GM21447 (cell line): ENCODE measurements around the gene XYLT1.

Experiments
- ATAC-seq: cut with Tn5 transposase; IDR thresholded peaks from one replicate; pipeline ENCODE4 v1.9.1; 2021; ENCODE audit not compliant: unreplicated experiment

The XYLT1 gene

DNA sequence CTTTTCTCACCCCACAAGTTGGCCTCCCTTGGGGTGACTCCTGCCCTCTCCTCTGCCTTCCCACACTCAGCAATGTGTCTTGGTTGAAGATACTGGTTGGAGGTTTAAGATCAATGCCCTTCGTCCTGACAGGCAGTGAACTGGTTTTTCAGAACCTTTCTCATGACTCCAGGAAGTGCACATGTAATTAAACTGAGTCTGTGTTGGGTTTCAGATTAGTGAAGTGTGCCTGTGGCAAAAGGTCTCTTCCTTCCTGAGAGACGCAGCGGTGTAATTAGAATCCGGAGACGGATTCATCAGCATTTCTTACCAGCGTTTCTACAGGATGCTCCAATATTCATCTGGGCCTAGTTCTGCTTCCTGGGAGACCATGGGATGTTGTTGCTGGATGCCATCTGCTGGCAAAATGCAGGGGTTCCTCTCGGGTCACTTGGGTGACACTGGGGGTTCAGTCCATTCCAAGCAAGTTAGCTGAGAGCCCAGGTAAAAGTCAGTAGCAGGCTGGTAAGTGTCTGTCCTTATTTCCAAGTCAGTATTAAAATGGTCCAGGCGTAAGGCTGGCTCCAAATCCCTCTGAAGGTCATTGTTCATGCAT, 233.3 kb downstream of the XYLT1 start:
- no peak for ATAC-seq

DNA sequence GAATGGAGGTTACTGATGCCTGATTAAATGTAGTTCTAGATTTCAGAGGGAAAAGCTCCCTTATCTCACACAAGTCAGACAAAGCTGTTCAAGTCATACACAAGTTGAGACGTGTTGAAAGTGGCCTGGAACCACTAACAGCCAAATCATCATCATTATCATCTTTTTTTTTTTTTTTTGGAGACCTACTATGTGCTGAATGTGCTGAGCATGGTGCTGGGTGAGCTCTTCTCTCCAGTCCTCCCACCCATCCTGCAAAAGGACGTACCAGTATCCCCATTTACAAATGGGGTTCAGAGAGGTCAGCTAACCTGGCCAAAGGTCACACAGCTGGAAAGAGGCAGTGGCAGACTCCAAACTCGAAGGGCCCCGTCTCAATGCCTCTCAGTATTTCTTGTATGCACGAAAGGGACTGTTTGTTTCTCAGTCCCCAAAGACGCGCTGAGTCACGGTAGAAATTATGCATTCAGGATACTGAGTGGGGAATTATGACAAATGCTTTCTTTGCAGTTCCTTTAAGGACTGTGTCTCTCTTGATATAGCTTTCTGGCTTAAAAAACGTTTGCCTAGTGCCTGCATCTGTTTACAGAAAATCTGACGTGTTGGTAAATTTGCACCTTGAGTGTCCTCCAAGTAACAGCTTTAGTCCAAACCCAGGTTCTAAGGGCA, 235.5 kb downstream of the XYLT1 start:
- ATAC-seq, result no peak

DNA sequence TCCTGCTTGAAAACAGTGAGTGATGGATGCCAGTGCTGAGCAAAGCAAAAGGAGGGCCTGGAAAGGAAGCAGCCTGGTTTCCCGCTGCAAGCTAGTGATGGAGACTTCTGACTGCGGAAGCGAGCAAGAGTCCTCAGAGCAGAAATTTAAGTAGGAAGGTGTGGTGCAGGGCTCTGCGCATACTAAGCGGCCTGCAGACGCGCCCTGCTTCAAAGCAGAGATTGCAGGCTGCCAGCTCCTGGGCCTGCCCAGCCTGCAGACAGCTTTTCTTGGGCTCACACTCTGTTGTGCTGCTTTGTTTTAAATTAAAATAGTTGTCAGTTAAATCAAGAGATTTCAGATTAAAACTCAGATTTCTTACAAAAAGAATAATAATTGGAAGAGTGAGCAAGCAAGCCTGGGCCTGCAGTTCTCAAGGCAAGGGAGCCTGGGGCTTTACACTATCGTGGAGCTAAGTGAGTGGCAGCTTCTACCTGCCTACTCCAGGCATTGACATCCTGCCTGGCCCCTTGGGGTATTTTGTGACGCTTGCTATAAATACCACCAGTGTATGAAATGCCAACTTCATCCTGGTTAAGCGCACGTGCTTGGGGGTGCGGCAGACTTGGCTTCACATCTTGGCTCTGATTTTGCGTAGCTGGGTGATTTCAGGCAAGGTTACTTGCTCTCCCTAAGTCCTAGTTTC, 237.3 kb downstream of the XYLT1 start:
- no peak for ATAC-seq

DNA sequence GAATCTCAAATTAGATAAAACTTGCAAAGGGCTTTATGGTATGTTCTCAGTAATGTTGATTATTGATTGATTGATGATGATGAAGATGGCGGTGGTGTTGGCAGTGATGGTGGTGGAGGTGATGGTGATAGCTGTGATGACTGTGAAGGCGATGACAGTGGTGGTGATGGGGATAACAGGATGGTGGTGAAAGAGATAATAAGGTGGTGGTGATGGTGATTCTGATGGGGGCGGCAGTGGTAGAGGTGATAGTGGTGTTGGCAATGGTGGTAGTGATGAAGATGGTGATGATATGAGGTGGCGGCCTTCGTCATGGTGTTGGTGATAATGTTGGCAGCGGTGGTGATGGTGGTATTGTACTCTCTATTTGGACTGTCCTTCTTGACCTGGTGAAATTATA, 238.3 kb downstream of the XYLT1 start:
- ATAC-seq, result no peak

DNA sequence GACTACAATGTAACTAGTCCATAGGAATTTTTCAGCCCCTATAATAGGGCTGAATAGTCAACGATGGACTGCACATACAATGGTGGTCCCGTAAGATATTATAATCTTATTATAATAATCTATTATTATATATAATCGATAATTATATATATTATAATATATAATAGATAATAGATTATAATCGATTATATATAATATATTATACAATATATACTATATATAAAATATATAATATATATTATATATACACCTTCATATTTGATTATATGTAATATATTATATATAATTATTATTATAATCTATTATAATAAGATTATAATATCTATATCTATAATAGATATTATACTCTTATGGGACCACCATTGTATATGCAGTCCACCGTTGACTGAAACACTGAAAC, 238.8 kb downstream of the XYLT1 start:
- no peak for ATAC-seq

DNA sequence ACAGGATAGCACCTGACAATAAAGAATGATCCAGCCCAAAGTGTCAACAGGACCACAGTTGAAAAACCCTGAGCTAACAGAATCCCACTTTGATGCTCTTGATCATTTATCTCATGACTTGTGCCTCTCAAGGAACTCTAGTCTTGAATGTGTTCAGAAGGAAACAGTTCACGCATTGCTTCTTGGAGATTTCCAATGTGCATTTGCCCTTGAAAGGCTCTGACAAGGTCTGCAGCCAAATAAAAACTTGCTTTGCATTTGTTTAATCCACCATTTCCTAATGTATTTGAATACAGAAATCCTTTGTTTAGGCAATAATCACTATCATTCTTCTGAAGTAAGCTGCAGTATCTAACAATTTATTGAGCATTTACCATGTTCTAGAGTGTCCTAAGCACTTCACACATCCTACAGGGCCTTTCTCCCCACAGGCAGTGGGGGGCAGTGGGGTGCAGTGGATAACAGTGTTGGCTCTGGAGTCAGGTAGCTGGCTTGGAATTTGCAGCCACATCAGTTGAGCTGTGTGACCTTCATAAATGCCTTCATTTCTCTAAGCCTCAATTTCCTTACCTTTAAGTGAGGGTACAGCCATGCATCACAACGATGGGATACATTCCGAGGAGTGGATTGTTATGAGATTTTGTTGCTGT, 239.7 kb downstream of the XYLT1 start:
- ATAC-seq, result no peak

DNA sequence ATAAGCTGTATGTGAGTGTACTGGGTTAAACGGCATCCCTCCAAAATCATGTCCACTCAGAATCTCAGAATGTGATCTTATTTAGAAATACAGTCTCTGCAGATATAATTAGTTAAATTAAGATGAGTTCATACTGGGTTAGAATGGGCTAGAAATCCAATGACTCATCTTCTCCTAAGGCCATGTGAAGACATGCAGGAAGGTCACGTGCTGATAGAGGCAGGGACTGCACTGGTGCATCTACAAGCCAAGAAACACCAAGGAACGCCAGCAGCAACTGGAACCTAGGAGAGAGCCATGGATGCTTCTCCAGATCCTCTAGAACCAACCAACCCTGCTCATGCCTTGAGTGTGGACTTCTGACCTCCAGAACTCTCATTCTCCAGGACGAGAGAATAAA, 241.0 kb downstream of the XYLT1 start:
- ATAC-seq, result no peak

DNA sequence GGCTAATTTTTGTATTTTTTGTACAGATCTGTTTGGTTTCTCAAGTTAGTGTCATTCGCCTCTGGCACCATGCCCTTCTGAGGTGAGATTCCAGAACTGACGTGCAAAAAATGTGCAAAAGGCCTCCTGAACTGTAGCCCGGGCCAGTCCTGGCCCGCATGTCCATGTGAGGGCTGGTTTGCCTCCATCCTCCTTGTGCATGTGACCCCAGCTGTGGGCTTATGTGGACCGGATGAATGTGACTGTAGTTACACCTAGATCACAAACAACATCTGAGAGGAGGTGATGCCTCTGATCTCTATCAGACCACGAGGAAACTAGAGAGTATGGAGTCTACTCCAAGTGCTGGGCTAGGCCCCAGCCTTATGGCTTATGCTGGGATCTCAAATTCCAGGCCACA, 241.6 kb downstream of the XYLT1 start:
- ATAC-seq, result no peak

DNA sequence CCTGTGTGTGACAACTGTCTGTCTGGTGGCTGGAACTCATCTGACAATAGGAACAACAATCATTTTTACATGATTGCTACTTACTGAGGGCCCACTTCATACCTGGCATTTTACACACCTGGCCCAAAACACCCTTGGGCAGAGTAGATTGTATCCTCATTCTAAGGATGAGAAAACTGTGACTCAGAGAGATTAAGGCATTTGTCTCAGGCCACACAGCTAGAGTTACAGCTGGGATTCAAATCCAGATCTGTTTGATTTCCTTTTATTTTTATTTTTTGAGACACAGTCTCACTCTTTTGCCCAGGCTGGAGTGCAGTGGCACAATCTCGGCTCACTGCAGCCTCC, 242.1 kb downstream of the XYLT1 start:
- ATAC-seq, result no peak

DNA sequence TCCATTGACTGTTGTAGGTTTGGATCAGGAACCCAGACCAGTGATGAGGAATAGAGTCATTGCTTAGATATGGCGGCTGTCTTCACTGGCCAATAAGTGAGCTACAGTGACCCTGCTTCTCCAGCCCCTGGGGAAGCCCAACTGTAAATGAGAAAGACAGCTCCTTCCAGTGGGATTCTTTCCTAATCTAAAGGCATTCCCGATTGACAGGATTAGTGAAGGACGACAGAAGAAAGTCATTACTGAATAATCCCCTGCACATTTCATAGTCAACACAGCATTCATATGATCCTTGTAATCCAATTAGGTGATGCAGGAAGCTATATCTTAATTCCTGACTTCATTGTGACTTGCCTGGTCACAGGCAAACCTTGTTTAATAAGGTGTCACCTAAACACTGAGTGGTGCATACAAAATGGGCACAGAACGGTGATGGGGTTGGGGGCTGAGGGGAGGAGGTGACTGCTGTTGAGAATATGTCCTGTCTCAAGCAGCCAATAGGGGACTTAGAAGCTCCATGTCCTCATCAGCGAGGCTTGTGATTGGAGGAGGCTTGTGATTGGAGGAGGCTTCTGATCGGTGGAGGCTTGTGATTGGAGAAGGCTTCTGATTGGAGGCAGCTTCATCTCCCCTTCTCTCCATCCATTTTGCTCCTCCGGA, 242.6 kb downstream of the XYLT1 start:
- ATAC-seq, result no peak

DNA sequence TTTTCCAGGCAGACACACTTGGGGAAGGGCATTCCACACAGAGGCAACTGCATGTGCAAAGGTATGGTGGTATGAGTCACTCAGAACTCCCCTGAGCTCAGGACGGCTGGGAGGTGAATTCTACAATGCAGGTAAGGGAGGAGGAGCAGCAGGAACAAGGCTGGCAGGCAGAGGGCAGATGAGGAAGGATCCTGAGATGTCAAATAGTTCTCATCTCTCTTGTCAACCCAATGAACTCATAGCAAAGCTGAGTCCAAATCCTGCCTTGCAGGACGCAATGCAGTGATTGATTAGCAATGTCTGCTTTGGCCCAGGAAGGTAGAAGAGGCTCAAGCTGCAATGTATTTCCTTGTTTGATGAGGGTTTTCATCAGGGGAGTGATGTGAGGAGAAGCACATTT, 243.5 kb downstream of the XYLT1 start:
- no peak for ATAC-seq

DNA sequence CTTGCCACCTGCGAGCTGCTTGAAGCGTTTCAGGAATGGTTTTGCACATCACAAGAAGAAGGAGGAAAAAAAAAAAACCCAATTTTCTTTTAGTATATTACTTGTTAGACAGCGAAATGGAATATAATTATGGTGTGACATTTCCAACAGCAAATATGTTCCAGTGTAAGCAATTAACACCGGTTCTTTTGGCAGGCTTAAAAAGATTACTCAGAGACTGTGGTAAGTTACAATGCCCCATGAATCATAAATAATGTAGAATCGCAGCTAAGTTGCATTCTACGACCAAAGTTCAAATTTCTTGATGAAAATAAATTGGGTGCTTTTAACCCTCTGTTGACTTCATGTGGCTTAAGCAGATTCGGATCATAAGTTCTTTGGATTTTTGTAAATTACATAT, 245.2 kb downstream of the XYLT1 start:
- no peak for ATAC-seq

DNA sequence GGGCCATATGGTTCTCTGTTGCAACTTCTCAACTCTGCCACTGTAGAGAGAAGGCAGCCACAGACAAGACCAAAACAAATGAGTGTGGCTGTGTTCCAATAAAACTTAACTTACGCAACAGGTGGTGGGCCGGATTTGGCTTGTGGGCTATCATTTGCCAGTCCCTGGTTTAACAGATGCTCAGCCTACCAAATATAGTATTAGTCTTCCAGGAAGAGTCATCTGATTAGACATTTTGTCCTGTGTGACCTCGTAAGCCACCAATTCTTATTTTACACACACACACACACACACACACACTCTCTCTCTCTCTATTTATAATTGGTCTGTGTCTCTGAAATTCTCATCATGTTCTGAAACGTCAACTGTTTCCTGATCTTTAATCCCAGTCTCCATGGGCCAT, 245.9 kb downstream of the XYLT1 start:
- ATAC-seq, result no peak

DNA sequence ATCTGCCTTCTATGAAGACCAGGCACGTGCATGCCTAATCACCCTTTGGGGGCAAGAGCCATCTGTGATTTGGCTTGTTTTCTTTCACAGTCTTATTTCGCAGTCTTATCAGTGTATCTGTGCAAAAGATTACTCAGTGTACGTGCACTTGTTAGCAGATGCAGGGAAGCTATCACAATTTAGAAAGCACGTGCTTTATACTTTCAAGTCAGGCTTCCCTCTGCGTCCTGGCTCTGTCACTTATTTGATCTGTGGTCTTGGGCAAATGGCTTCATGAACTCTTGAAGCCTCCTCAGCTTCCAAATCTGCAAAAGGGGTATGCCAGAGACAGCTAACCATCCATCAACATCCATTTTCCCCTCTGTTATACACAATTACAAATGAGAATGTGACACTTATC, 246.4 kb downstream of the XYLT1 start:
- no peak for ATAC-seq

DNA sequence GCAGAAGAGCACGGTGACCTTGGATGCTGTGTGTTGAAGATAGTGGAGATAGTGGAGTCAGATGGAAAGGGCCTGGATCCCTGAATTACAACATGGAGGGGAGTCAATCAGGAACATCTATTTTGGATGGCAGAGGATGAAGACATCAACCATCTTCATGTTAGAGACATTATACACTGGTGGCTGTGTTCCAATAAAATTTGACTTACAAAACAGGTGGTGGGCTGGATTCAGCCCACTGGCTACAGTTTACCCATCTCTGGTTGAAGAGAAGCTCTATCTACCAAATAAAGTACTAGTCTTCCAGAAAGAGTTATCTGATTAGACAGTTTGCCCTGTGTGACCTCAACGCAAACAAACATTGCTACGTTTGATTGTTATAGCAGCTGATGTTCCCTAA, 247.2 kb downstream of the XYLT1 start:
- ATAC-seq, result no peak

DNA sequence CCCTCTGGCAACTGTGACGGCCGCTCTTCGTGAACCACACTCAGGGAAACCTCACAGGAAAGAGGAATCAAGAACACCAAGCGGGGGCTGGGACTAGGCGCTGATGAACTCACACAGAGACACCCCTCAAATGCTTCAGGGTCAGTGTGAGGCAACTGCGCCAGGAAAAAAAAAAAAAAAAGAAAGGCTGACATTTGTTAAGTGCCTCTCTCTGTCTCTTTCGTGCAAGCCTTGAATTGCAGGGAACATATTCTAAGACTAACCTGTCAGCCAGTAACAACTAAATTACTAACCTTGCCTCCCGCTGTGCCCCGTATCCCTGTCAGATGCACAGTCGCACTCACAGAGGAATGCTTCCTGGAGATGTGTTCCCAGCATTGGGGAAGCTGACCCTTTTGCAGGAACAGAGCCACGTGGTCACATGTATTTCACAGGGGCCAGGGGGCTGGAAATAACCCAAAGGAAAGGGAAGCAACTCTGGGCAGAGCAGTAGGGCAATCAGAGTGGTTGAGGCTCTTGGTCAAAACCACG, 247.8 kb downstream of the XYLT1 start:
- no peak for ATAC-seq

DNA sequence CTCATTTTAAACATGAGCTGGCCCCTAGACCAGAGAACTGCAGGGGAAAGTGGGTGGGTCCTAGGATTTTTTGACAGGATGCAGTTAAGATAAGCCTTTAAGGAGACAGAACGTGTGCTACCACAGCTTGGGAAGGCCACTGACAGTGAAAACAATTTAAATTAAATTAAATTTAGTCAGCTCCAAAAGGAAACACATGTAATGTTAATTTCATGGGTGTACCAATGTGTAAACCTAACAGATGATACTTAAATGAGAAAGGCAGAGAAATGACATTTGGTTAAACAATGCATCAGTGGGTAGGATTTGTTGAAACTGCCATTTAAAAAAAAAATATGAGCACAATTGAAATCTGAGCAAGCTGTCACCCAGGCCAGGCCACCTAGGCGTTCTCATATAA, 250.8 kb downstream of the XYLT1 start:
- no peak for ATAC-seq

DNA sequence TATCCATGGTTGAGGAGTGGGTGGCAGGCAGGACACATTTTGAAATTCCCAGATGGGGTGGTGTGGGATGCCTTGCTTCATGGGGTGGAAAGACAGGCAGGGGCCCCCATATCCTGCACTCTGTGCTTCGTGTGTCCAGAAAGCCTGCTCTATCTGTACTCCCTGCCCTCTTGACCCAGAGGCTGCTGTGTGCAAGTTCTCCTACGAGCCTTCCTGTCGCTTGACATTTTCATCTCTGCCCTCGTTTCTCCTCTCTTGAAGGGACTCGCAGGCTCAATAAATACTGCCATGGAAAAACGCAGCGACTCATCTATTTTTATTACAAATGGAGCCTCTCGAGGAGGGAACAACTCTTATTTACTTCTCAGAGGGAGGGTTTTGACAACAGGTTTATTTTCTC, 254.8 kb downstream of the XYLT1 start:
- ATAC-seq, result no peak

DNA sequence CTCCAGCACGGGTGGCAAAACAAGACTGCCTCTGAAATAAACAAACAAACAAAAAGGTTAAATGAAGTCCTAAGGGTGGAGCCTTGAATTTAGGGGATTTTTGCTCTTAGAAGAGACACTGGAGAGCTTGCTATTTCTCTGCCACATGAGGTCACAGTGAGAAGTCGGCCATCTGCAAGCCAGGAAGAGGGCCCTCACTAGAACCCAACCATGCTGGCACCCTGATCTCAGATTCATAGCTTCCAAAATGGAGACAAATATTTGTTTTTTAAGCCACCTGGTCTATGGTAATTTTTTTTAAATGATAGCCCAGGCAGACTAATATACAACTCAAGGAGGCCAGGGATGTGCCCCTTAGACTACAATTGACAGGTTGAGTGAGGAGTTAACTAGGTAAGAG, 255.5 kb downstream of the XYLT1 start:
- no peak for ATAC-seq

DNA sequence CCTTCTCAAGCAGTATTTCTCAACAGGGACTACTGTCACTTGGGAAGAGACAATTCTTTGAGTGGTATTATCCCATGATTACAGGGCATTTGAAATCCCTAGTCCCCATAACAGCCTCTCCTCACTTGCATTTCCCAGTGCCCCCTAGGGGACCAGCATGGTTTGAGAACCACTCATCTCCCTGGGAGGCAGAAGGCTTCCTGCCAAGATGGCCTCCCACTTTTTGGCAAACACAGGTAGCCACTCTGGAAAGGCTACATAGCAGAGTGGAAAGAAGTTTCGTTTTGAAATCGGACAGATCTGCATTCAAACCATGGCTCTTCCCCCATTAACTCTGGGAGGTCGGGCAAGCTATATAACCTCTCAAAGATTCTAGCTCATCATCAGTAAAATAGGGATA, 256.8 kb downstream of the XYLT1 start:
- no peak for ATAC-seq

DNA sequence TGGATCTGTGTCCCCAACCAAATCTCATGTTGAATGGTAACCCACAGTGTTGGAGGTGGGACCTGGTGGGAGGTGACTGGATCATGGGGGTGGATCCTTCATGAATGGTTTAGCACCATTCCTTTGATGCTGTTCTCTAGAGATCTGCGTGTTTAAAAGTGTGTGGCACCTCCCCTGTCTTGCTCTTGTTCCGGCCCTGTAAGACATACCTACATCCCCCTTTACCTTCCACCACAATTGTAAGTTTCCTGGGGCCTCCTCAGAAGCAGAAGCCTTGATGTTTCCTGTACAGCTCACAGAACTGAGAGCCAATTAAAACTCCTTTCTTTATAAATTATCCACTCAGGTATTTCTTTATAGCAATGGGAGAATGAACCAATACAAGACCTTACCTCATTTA, 257.7 kb downstream of the XYLT1 start:
- no peak for ATAC-seq

DNA sequence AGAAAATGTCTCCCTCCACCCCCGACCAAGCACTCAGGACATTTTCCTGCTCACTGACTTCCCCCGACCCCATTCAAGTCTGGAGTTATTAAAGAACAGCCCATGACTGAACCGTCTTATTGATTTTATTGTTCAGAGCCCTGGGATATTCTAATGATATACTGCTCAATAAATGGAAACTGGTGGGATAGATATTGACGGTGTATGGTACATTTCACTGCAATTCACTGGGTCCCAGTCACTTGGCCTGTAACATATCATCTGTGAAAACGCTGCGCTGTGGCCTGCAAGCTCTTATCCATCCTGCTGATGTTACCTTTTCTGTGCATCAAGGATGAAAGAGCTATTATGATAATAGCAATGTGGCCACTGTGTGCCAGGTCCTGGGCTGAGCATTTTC, 258.2 kb downstream of the XYLT1 start:
- ATAC-seq, result no peak
